HG03354 (cell line): ENCODE results near the gene MEF2C.
"Not testable (repeated sequence)": the region's sequence is repeated elsewhere in the genome, so short reads cannot be mapped to it uniquely, and the experiment has no call there.

Experiments used
- ATAC-seq: cut with Tn5 transposase; IDR thresholded peaks from one replicate; pipeline ENCODE4 v1.9.1; 2021; ENCODE audit warnings: mild to moderate bottlenecking; ENCODE audit not compliant: unreplicated experiment, poor library complexity, severe bottlenecking

MEF2C gene

DNA sequence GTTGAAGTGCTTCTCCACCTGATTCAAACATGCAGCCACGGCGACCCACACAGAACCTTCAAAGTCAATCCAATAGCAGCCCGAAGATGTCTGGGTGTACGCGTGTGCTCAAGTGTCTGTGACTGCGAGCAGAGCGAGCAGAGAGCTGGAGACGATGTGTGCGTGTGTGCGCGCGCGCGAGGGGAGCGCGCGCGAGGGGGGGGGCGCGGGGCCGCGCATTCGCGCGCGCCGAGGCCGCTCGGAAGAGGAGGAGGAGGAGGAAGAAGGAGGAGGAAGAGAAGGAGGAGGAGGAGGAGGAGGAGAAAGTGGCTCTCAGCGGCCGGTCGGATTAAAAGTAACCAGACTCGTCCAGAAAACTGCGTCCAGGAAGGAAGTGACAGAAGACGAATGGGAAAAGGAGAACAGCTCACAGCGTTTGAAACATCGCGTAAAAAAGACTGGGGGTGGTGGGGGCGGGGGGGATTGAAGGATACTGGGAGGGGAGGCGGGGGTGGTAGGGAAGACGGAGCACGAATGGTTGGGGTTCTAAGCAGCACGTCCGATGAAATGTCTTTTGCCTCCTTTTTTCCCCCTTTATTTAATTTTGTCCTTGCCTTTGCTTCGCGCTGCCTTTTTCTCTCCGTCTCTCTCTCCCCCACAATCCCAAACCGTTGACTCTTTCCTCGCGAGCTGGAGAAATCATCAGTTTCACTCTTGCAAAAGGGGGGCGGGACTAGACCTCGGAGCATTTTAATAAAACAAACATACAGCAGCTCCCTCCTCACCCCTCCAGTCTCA, at the start of gene MEF2C:
MEF2C (minus strand) TSS at position 126 of the 777 bp plus-strand sequence. CDS start 59,396 bp downstream, outside the sequence.
- ATAC-seq, result peak; percentile 48

DNA sequence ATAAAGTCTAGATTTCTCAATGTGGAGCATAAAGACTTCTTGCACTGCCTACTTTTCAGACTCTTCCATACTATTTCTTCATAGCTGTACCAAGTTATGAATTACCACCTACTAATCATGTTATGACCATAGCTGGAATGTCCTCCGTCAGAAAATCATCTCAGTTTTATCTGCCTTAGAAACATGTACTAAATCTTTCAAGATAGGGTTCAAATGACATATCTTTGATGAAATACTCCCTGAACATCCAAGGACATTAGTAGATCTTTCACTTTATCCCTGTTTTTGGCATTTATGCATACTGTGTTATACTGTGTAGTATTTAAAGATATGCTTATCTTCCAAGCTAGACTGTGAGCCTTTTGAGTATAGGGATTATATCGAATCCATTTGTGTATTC, 49.6 kb upstream of the MEF2C start:
- no peak for ATAC-seq

DNA sequence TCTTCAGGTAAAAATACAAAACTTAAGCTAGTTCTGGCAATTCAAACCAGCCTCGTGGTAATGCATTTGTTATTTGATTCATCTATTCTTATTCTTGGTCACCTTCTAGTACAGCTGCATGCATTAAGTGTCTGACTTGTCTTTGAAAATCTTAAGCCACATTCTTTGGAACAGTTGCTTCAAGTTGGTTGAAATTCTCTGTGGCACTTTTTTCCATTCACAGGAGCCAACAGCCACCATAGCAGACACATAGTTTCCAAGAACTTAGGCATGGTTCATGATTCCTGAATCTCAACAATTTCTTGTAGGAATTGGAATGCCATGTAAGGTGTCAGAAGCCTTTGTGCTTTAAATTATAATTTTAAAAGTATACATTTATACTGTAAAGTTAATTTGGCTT, 47.4 kb upstream of the MEF2C start:
- no peak for ATAC-seq

DNA sequence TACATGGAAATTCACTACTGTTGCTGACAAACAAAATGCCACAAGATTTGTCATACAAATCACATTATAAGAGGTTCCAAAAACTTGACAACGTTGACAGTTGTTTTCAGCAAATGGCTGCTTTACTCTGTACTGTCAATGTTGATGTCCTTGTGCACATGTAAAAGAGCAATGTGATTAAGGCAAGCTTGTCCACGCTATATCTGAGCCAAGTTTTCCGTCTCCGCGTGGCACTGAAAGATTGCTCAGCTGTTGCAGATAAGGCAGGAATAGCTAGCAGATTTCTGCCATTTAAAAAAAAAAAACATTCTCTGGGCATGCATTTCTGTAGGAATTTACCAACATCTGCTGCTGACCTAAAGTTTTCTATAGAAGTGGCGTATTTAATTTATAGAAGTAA, 46.4 kb upstream of the MEF2C start:
- no peak for ATAC-seq

DNA sequence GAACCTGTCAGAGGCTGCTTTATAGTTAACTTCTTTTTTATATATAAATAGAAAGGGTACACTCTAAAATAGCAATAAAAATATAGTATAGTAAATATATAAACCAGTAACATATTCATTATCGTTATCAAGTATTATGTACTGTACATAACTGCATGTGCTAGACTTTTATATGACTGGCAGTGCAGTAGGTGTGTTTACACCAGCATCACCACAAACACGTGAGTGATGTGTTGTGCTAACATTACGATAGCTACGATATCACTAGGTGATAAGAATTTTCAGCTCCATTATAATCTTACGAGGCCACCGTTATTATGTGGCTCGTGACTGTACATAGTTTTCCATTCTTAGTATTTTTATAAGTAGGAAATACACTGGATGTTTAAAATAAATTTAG, 43.8 kb upstream of the MEF2C start:
- ATAC-seq, result no peak

DNA sequence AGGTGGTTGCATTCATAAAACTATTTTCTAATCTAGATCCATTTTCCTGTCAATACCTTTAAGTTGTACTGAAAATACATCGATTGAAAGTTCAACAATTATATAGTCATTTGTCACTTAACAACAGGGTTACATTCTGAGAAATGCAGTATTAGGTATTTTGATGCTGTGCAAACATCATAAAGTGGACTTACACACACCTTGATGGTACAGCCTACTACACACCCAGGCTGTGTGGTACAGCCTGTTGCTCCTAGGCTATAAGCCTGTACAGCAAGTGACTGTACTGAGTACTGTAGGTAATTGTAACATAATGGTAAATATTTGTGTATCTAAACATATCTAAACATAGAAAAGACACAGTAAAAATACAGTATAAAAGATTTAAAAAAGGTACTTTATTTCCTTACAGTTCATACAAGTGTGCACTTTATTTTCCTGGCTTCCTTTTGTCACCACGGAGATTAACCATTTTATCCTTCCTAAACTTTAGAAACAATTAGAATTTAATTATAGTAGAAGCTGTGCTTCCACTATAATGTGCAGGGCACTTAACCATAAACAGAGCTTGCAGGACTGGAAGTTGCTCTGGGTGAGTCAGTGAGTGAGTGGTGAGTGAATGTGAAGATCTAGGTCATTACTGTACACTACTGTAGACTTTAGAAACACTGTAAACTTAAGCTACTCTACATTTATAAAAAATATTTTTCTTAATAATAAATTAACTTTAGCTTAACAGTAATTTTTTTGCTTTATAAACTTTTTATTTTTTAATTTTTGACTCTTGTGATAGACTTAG, 42.9 kb upstream of the MEF2C start:
- ATAC-seq, result no peak

DNA sequence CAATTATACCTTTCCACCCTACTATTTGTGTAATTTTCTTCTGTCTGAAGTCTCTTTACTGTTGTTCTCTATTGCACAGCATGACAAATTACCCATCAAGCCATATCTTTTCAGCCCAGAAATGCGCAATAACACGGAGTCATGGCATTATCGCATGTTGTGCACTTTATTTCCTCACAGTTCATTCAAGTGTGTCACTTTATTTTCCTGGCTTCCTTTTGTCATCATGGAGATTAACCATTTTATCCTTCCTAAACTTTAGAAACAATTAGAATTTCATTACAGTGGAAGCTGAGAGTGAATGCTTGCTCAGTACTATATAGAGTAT, 41.3 kb upstream of the MEF2C start:
- no peak for ATAC-seq

DNA sequence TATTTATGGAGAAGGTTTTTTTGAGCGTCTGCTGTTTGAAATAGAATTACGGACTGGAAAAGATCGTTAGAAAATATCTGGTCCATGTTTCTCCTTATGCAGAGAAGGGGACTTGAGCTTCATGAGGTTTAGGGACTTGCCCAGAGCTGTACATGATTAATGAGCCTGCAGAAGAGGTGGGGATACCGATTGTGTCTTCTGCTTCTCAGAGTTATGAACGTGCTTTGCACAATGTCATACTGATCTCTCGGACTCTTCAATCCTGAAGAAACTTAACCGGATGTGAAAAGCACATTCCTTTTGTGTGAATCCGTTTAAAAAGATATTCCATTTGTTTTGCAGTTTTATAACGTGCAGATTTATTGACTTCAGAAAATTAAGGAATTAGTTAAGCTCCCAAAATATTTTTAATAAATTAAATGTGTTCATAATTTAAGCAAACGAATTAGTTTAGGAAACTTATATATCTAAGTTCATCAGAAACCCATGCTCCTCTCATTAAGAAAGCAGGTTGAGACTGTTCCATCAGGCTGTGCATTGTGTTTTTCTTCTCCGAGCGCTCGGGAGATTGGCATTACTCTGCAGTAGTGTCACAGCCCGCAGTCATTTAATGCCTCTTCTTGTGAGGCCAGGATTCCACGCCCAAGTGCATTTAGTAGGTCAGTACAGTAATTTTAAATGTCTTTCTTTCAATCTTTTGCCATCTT, 40.8 kb upstream of the MEF2C start:
- no peak for ATAC-seq

DNA sequence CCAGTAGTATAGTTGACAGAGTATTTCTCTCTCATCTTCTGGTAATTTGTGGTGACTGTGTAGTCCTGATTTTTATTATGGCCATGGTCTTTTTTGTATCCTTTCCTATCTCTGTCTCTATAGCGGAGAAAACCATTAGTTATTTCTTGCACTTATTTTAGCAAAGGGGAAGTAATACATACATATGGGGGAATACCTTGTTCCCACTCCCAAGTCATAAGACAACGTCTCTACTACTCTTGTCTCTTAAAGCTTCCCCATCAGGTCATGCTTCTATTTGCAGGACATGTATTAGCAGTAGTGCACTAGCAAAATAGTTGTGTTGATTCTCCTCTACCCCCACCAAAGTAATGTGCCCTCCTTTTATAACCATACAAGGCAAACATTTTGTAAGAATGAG, 29.8 kb upstream of the MEF2C start:
- ATAC-seq, result not testable (repeated sequence)

DNA sequence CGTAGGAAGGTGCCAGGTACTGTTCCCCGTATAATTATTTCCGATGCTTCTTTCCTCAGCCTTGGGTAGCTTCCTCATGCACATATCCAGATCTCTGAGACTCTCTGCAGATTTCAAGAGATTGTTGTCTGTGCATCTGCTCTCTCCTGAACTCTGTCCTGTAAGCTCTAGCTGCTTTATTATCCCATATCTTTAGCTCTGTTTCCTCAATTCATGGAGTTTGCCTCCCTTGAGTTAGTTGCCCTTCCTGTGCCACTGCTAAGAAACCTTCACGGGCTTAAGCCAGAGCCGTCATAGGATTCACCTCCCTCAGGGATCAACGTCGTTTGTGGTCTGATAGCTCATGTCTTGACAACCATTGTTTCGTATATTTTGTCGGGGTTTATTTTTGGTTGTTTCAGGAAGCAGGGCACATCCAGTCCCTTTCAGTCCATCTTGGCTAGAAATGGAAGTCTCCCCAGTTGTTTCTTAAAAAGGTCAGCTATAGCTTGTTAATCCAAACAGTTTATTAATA, 28.1 kb upstream of the MEF2C start:
- not testable (repeated sequence) for ATAC-seq

DNA sequence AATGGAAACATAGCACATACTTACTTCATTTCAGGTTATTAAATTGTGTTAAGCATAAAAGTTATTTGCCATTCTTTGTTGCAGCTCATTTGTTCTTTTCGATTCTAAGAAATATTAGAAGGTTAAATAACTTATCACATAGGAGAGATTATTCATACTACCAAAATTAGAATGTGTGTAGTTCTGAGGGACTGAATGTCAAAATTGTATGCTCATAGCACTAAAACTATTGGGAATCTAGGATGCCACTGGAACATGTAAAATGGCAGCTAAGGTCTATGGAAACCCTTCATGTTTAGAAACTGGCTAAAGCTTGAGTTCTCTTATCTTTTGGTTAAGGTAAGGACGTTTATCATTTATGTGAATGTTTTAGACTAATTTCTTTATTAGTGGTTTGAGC, 21.5 kb upstream of the MEF2C start:
- ATAC-seq, result not testable (repeated sequence)

DNA sequence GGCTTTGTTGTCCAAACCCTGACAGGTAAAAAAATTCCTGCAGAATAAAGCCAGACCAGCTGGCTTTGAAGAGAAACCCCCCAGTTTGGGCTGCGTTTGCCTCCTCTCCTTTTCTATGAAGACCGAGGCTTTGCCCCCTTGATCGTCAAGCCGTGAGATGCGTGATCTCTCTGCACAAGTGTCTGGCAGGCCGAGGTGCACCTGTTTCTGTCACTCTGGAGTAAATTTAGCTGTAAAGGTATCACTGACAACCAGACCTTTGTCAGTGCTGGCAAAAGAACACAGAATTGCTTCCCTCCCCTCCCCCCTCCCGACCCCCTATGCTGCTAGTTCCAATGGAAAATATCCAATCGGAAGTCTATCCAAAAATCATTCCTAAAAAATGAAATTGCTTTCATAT, 21.0 kb upstream of the MEF2C start:
- not testable (repeated sequence) for ATAC-seq

DNA sequence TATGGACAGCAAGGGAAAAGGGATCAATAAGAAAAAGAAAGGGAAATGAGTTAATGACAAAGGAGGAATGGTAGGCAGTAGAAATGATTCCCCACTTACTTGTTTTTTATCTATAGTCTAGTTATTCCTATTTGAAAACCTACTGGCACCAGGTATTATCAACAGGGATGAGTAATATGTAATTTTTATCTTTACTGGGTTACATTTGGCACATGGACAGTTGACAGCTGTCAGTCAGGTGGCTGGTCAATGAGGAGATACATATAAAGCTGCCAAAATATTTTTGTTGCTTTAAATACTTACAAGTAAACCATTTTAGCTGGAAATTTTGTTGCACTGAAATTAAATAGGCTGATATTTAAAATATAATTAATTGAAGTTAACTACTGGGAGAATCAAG, 18.1 kb upstream of the MEF2C start:
- ATAC-seq, result not testable (repeated sequence)

DNA sequence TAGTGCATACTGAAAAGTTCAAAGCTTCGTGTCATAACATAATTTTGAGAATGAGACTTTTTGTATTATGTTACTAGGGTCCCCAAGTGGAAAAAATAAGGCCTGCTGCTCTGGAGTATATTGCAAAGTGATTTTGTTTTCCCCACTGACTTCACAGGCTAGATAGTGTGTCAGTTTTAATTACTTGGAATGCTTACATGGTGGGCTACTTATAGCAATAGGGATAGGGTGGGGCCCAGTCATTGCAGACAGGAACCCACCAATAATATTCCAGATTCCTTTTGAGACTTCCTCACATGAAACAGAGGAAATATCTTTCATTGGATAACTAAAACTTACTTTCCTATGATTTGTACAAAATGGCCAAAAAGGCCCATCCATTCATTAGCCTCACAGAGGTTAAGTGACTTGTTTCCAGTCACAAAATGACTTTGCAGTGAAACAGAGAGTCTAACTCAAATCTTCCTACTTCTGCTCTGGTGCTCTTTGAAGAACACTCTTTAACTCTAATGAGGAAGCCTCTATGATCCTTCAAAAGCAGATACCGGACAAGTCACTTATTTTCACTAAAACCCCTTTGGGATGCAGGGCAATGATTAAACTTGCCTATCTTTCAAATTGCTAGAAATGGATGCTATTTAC, 16.2 kb upstream of the MEF2C start:
- ATAC-seq, result no peak

DNA sequence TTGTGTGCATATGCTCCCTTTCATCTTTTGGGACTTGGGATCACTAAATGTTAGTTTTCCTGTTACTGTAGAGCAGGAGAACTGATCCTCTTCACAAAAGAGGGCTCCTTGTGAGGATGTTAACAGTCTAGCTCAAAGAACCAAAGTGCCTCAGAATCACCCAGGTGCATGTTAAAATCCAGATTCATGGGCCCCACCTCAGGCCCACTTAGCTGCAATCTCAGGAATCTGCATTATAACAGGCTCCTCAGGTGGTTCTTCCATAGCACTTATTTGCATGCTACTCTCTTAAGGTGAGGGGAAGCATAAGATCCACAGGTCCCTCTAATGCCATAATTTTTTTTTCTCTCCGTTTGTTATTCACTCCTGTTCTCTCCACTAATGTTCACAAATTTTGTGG, 14.8 kb upstream of the MEF2C start:
- no peak for ATAC-seq

DNA sequence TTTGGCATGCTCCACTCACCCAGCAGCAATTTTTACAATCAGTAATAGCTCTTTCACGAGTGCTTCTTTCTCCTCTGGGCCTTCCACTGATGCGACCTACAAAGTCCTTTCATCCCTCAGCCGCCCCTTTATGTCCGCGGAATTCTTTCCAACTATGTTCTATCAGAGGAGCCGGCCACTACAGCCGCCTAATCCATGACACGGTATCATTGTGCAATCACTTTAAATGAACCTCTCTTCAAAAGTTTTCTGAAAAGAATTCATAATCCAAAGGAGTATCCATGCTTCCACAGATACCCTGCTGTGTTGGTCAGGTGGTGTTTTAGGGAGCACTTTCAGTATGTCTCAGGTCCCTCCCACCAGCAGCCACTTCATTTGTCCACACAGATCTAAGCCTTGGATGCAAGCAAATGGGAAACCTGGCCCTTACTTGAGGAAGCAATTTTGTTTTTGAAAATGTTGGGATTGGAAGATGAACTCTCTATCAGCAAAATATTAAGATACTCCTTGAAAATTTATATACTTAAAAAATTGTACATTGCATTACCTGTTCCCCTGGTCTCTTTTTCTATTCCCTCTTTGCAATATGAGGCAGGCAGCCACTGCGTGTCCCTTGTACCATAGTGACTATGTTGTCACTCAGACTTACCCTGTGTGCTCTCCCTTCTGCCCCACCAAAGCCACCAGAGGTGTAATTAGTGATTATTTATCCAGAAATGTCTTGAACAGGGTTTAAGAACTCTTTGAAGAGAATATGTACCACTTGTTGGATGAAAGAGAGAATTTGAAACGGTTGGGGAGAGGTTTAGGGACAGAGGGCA, 12.9 kb upstream of the MEF2C start:
- ATAC-seq, result no peak

DNA sequence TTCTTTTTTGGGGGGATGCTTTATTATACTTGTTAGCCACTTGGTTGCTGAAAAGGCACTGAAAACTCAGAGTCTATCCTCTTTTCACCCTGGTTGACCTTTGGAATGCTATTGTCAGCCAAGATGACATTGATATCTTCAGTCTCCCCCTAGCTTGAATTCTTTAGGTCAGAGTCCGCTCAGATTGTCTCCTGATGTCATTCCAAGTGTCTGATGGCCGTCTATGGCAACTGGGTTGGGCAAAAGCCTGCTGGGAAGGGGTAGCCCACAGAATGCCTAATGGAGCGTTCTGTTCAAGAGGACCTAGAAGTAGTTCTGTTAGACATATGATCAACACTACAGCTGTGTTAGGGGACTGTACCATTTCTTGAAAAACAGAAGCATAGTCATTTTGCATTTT, 9.7 kb upstream of the MEF2C start:
- no peak for ATAC-seq

DNA sequence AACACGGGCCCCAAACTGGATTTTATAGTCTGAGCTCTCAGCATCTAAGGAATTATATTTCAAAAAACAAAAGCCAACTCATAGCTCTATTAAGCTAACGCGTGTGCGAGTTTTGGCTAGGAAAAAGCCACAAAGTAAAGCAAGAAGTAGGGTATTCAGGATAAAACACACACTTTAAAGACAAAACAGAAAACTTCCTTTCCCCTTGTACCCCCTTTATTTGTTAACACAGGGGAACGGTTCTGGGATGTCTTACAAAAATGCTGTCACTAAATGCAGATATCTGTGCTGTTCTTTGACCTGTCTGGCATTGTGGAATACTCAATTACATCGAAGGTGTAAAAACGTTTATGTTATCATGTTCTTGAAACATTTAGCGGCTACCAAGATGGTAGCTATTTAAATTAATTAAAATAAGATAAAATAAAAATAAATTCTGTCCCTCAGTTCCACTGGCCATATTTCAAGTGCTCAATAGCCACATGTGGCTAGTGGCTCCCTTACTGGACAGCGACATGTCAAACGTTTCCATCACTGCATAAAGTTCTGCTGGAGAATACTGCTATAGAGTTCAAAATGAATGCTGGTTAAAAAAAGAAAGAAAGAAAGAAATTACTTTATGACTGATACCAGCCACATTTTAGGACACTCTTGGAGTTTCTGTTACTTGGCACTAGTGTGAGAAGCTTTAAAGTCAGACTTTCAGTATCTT, 7.2 kb upstream of the MEF2C start:
- ATAC-seq, result no peak
